Panc1 (cell line): Measurements from ENCODE around the gene DAZAP1.

Source experiments
- CTCF ChIP-seq: fragments of 450-650 bp; IDR thresholded peaks from 2 replicates; pipeline ENCODE4 v1.5.1; 2017; ENCODE audit warnings: mild to moderate bottlenecking
- SIN3A ChIP-seq: IDR thresholded peaks from 2 replicates; pipeline ENCODE4 v1.6.1; 2012; ENCODE audit warnings: low read depth, mild to moderate bottlenecking, low read length, moderate library complexity, borderline replicate concordance; ENCODE audit not compliant: insufficient read depth

- TF ChIP-seq CTCF (no peak), SIN3A (no peak)
Observed at GRCh38 chr19:1379126-1379905, 28.1 kb upstream of the DAZAP1 start.
